ENCODE measurements around the gene UNKL. TPM values are rescaled to one million over a fixed set of nuclear protein-coding genes. Genes with fewer than 3 reads are reported as not detected.

The UNKL gene
- total RNA-seq, 3 donors from 2014 or later (not counting 1 experiment from before 2014, with no cell fraction given), result 114 to 130 (median 127) TPM

- no peaks in the 10 kb centered on the region for H3K9me3 ChIP-seq (ENCODE audit: control insufficient read depth, insufficient read depth, low read length)
- no peak overlapping the region for H3K27ac ChIP-seq (ENCODE audit: low read length)
- no peak overlapping the region for H3K4me3 ChIP-seq (ENCODE audit: low read length)
- H3K27me3 ChIP-seq (ENCODE audit: control insufficient read depth, insufficient read depth, low read length), result peaks cover 8% of the 10 kb centered on the region
- Mint-ChIP-seq H3K27me3 (ENCODE audit: low read depth in 2 of 2) (no peaks in the 10 kb centered on the region), H3K4me3 (no peak overlapping the region), H3K4me1 (peaks cover 5 to 11% of the 10 kb centered on the region in 2 donors), H3K27ac (no peak overlapping the region), H3K9me3 (no peaks in the 10 kb centered on the region), H3K36me3 (no peaks in the 10 kb centered on the region)
- H3K36me3 ChIP-seq (ENCODE audit: control insufficient read depth, insufficient read depth, low read length), result no peaks in the 10 kb centered on the region
- TF ChIP-seq CTCF (IDR thresholded peaks at IDR 0.05), result no peak
- DNase-seq (peak in 1 of 2 donors; percentile 51), ATAC-seq (no peak)
- intact Hi-C loops (cut with micrococcal nuclease), result no loop called here
- peaks cover 34% of the 10 kb centered on the region for H3K4me1 ChIP-seq (ENCODE audit: control insufficient read depth, insufficient read depth, low read length)
- WGBS (ENCODE audit: insufficient coverage), result 61% methylated on average over 28 of the region's 30 CpGs
Observed at GRCh38 chr16:1338119-1338730, 76.3 kb downstream of the UNKL start.

- TF ChIP-seq CTCF (IDR thresholded peaks at IDR 0.05), result no peak
- DNase-seq (no peak), ATAC-seq (no peak)
- Histone ChIP-seq H3K27me3 (ENCODE audit: control insufficient read depth, insufficient read depth, low read length) (peaks cover 11% of the 10 kb centered on the region), H3K4me1 (ENCODE audit: control insufficient read depth, insufficient read depth, low read length) (peaks cover 33% of the 10 kb centered on the region), H3K36me3 (ENCODE audit: control insufficient read depth, insufficient read depth, low read length) (no peaks in the 10 kb centered on the region), H3K4me3 (ENCODE audit: low read length) (no peak overlapping the region), H3K27ac (ENCODE audit: low read length) (no peak overlapping the region), H3K9me3 (ENCODE audit: control insufficient read depth, insufficient read depth, low read length) (no peaks in the 10 kb centered on the region)
- Mint-ChIP-seq H3K36me3 (no peaks in the 10 kb centered on the region), H3K27me3 (ENCODE audit: low read depth in 2 of 2) (no peaks in the 10 kb centered on the region), H3K27ac (no peak overlapping the region), H3K9me3 (no peaks in the 10 kb centered on the region), H3K4me3 (no peak overlapping the region), H3K4me1 (peaks cover 3 to 8% of the 10 kb centered on the region in 2 donors)
- intact Hi-C loops (cut with micrococcal nuclease), result no loop called here
- WGBS (ENCODE audit: insufficient coverage), result 73% methylated on average over 9 of the region's 9 CpGs
Observed at GRCh38 chr16:1337486-1337885, 77.0 kb downstream of the UNKL start.

- H3K36me3 Mint-ChIP-seq, result no peaks in the 10 kb centered on the region
- no peak for TF ChIP-seq CTCF (IDR thresholded peaks at IDR 0.05)
- 77% methylated on average over 15 of the region's 15 CpGs for WGBS (ENCODE audit: insufficient coverage)
- peaks cover 8 to 13% of the 10 kb centered on the region in 2 donors for H3K4me1 Mint-ChIP-seq
- Histone ChIP-seq H3K36me3 (ENCODE audit: control insufficient read depth, insufficient read depth, low read length) (no peaks in the 10 kb centered on the region), H3K9me3 (ENCODE audit: control insufficient read depth, insufficient read depth, low read length) (no peaks in the 10 kb centered on the region), H3K27ac (ENCODE audit: low read length) (no peak overlapping the region), H3K4me1 (ENCODE audit: control insufficient read depth, insufficient read depth, low read length) (peaks cover 33% of the 10 kb centered on the region), H3K4me3 (ENCODE audit: low read length) (no peak overlapping the region), H3K27me3 (ENCODE audit: control insufficient read depth, insufficient read depth, low read length) (peaks cover 11% of the 10 kb centered on the region)
- intact Hi-C loops (cut with micrococcal nuclease), result no loop called here
- no peaks in the 10 kb centered on the region for H3K27me3 Mint-ChIP-seq (ENCODE audit: low read depth in 2 of 2)
- no peaks in the 10 kb centered on the region for H3K9me3 Mint-ChIP-seq
- no peak overlapping the region for H3K4me3 Mint-ChIP-seq
- ATAC-seq, result no peak
- no peak overlapping the region for H3K27ac Mint-ChIP-seq
- no peak for DNase-seq
Observed at GRCh38 chr16:1336619-1337018, 77.9 kb downstream of the UNKL start.

- WGBS (ENCODE audit: insufficient coverage), result 15% methylated on average over 11 of the region's 12 CpGs
- TF ChIP-seq CTCF (IDR thresholded peaks at IDR 0.05), result no peak
- no peaks in the 10 kb centered on the region for H3K9me3 ChIP-seq (ENCODE audit: control insufficient read depth, insufficient read depth, low read length)
- no peak overlapping the region for H3K4me3 Mint-ChIP-seq
- H3K9me3 Mint-ChIP-seq, result no peaks in the 10 kb centered on the region
- no peak overlapping the region for H3K4me3 ChIP-seq (ENCODE audit: low read length)
- H3K36me3 ChIP-seq (ENCODE audit: control insufficient read depth, insufficient read depth, low read length), result no peaks in the 10 kb centered on the region
- H3K27ac Mint-ChIP-seq, result no peak overlapping the region
- DNase-seq (peak in 1 of 2 donors; percentile 44), ATAC-seq (no peak)
- intact Hi-C loops (cut with micrococcal nuclease), result no loop called here
- no peaks in the 10 kb centered on the region for H3K36me3 Mint-ChIP-seq
- no peaks in the 10 kb centered on the region for H3K27me3 Mint-ChIP-seq (ENCODE audit: low read depth in 2 of 2)
- peaks cover 14 to 19% of the 10 kb centered on the region in 2 donors for H3K4me1 Mint-ChIP-seq
- H3K27ac ChIP-seq (ENCODE audit: low read length), result no peak overlapping the region
- peaks cover 11% of the 10 kb centered on the region for H3K27me3 ChIP-seq (ENCODE audit: control insufficient read depth, insufficient read depth, low read length)
- H3K4me1 ChIP-seq (ENCODE audit: control insufficient read depth, insufficient read depth, low read length), result peaks cover 37% of the 10 kb centered on the region
Observed at GRCh38 chr16:1335996-1336395, 78.5 kb downstream of the UNKL start.
